ENCODE results near the gene KATNBL1.
"Not testable (repeated sequence)": the region's sequence is repeated elsewhere in the genome, so short reads cannot be mapped to it uniquely, and the experiment has no call there.

KATNBL1 gene

DNA sequence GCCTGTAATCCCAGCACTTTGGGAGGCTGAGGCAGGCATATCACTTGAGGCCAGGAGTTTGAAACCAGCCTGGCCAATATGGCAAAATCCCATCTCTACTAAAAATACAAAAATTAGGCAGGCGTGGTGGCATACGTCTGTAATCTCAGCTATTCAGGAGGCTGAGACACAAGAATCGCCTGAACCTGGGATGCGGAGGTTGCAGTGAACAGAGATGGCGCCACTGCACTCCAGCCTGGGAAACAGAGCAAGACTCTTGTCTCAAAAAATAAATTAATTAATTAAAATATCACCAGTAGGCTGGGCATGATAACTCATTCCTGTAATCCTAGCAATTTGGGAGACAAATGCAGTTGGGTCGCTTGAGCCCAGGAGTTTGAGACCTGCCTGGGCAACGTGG lies 16.6 kb downstream of the KATNBL1 start:
- not testable (repeated sequence) for DNase-seq

DNA sequence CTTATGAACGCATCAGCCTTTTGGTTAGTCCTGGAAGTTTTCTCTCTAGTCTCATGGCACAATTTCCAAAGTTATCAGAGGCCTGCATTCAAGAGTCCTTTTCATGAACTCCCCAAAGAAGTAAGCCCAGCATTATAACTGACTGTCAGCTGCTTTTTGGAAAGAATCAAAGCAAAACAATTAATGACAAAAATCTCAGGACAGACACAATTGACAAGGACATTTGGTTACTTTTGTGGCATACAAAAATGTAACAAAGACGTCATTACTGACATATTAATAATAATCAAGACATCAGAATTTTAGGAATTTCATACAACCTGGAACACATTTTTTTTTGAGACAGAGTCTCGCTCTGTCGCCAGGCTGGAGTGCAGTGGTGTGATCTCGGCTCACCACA lies 21.2 kb downstream of the KATNBL1 start:
- no peak for DNase-seq

DNA sequence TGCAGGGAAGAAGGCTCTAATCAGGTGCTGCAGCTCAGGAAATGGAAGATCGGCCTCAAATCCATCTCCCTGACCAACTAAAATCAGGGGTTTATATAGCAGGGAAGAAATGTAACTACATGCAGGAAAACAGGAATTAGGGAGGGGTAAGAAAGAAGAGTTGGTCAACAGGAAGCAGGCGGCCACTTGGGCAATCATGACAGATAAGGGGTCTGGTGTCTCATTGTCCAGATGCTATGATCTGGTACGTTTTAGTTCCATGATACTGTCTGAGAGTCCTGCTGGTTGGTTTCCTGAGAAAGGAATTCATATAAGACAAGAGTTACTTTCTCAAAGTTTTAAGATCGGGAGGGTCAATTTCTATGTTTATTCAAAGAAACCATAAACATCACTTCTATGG lies 24.2 kb downstream of the KATNBL1 start:
- no peak for DNase-seq

DNA sequence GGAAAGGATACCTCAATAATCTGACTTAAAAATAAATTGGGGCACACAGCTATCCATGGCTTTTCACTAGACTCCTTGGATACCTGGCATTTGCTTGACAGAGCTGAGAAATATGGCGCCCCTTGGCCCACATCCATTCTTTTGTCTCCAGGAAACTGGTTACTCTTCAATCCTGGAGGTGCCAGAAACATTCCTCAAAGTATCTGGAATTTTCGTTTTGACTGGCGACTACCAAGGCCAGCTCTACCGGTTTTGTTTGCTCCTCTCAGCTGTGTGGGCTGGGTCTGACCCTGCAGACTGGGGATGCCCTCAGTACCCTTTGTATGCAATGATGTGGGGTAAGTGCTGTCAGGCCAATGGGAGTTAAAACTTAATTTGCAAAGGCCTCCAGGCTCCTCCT lies 27.0 kb downstream of the KATNBL1 start:
- no peak for DNase-seq

DNA sequence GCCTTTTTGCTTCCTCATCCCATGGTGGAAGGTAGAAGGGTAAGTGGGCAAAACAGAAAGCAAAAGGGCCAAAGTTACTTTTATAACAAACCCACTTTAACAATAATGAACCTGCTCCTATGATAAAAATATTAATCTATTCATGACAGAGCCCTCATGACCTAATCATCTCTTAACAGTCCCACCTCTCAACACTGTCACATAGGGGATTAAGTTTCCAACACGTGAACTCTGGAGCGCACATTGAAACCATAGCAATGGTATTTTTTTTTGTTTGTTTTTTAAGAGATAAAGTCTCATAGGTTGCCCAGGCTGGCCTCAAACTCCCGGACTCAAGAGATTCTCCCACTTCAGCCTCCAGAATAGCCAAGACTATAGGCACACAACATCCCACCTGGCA lies 30.7 kb downstream of the KATNBL1 start:
- peak; percentile 83 for DNase-seq

DNA sequence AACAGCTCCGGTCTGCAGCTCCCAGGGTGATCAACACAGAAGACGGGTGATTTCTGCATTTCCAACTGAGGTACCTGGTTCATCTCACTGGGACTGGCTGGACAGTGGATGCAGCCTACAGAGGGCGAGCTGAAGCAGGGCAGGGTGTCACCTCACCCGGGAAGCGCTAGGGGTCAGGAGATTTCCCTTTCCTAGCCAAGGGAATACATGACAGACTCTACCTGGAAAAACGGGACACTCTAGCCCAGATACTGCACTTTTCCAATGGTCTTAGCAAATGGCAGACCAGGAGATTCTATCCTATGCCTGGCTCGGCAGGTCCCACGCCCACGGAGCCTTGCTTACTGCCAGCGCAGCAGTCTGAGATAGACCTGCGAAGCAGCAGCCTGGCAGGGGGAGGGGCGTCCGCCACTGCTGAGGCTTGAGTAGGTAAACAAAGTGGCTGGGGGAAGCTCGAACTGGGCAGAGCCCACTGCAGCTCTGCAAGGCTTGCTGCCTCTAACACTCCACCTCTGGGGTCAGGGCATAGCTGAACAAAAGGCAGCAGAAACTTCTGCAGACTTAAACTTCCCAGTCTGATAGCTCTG lies 43.8 kb downstream of the KATNBL1 start:
- not testable (repeated sequence) for DNase-seq

DNA sequence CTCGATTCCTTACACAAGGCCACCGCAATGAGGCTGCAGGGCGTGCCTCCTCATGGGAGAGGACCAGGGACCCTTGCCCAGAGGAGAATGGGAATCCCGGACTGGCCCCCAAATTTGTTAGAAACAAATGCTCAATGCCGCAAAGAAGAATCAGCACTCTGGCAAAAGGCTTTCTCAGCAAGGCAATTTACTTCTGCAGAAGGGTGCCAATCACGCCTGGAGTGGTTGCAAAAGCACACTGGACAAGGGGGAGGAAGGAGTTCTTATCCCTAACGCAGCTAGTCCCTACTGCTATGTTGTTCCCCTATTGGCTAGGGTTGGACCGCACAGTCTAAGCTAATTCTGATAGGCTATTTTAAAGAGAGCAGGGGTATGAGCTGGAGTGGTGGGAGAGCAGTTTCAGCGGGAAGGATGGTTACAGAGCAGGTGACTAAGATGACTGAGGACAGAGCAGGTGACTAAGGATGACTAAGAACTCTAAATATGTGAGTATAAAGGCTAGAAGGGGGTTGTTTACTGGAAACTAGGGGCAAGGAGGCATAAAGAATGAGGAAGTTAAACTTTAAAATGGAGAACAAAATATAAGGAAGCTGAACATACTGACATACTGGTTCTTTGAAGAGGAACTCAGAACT lies 48.5 kb downstream of the KATNBL1 start:
- DNase-seq = no peak

DNA sequence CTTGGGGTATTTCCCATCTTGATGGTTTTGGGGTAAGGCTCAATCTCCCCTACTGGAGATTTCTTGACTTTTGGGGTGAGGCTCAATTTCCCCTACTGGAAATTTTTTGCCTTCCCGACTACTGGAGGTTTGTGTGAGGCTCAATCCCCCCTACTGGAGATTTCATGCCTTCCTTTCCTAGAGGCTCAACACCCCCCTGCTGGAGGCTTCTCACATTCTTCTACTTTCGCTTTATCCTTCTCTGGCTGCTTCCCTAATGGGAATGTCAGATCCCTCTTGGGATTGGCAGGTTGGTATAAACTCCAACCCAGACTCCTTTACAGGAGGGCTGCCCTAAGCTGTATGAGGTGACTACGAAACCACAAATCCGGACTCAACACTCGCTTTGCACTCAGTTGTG lies 49.2 kb downstream of the KATNBL1 start:
- no peak for DNase-seq

DNA sequence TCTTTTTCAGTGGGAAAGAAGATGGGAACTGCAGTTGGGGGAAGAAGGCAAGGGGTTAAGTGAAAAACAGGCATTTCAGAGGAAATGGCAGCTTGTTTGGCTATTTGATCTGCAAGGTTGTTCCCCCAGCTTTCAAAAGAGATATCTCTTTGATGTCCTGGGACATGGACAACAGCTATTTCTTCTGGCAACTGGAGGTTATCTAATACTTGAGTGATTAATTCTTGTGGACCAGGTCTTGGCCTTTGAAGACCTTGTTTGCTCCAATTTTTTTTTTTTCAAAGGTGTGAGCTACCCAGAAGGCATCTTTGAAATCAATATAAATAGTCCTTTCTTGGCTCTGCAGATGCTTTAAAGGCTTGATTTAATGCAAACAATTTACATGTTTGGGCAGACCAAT lies 51.5 kb downstream of the KATNBL1 start:
- DNase-seq = no peak

DNA sequence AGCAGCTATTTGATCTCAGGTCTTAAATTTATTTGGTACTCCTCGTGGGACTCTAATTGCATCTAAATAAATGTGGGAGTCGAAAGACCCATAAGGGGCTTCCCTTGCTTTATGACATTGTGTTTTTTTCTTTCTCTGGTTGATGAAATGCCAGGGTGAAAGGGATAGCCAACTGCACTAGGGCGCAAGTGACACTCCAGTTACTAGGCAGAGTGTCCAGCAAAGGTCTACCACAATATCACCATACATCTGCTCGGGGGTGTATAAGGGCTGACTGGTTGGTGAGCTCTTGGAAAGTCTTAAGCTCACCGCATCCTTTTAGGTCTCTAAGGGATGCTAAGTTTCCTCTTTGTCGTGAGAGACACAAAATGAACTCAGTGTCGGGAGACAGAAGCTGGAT lies 54.0 kb downstream of the KATNBL1 start:
- no peak for DNase-seq

DNA sequence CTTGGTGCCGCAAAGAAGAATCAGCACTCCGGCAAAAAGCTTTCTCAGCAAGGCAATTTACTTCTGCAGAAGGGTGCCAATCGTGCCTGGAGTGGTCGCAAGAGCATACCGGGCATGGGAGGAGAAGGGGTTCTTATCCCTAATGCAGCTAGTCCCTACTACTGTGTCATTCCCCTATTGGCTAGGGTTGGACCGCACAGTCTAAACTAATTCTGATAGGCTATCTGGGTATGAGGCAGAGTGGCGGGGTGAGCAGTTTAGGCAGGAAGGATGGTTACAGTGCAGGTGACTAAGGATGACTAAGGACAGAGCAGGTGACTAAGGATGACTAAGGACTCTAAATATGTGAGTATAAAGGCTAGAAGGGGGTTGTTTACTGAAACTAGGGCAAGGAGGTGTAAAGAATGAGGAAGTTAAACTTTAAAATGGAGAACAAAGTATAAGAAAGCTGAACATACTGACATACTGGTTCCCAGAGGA lies 55.1 kb downstream of the KATNBL1 start:
- DNase-seq = no peak

DNA sequence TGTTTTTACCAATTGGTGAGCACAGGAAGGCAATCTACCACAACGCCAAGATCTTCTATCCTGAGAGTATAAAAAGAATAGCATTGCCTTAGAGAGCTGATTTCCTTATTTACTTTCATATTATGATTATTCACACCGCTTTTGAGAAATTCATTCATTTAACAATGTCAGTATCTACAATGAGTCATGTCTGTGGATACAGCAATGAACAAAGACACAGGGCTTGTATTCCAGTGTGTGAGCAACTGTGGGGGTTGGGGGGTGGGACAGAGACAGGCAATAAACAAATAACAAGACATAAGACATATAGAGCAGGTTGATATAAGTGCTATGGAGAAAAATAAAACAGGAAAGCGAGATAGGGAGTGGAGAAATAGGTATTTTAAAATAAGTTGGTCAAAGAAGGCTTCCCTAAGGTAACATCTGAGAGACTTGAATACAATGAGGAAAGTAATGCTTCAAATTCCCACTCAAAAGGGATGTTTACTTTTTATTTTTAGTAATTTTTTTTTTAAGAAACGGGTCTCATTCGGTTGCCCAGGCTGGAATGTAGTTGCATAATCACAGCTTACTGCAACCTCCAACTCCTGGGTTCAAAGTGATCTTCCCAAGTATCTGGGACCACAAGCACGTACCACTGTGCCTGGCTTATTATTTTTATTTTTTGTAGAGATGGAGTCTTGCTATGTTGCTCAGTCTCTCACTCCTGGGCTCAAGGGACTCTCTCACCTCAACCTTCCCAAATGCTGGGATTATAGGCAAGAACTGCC lies 62.3 kb downstream of the KATNBL1 start:
- no peak for DNase-seq

DNA sequence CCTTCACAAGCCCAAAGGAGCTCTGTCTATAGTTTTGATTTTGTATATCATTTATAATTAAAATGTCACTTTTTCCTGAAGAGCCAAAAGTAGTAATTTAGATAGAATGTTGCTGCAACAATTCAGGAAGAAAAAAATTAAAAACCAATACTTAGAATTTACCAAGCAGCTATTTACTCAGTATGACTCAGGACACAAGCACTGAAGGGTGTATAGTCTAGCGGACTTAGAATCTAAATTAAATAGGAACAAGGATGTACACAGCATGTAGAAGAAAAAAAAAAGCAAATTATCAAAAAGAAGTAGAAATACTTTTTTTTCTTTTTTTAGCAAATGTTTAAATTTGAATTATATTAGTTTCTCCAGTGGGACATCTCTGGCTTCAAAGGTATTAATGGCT lies 76.4 kb downstream of the KATNBL1 start:
- DNase-seq = no peak

DNA sequence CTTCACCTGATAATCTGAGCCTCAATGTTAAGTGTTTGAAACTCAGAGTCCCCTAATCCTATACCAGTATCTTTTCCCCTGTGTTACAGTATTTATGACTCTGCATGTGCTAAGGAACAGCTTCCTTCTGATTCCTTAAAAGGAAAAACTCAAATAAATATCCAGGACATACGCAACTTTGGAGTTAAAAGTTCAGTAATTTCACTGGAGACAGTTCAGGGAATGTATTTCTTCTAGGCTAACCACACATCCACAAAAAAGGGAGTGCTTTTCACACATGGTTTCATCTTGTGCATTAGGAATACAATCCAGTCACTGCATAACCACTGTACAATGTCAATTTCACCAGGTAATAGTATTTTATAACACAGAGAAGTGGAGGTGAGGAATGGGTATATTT lies 77.0 kb downstream of the KATNBL1 start:
- DNase-seq = no peak

DNA sequence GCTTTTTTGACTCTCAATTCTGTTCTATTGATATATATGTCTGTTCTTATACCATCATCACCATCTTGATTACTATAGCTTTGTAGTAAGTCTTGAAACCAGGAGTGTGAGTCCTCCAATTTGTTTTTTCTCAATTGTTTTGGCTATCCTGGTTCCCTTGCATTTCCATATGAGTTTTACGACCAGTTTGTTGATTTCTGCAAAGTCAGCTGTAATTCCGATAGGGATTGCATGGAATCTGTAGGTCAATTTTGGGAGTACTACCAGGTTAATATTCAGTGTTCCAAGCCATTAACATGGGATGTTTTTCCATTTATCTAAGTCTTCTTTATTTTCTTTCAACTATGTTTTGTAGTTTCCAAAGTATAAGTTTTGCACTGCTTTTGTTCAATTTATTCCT lies 81.0 kb downstream of the KATNBL1 start:
- no peak for DNase-seq

DNA sequence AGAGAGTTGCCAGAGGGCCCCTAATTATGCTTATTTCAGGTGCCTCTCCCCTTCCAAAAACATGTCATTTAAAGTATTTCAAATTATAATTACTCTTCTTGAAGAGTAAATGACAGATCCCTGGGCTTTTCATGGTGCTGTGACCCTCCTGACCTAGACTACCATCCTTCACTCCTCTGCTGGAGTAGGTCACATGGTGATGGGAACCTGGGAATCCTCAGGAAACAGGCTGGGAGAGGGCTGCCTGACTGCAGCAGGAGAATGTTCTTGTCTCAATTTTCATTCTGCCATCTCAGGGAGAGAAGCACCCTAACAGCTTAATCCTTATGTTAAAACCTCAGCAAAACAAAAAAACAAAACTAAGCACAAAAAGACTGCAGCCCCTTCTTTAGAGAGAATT lies 83.4 kb downstream of the KATNBL1 start:
- no peak for DNase-seq

DNA sequence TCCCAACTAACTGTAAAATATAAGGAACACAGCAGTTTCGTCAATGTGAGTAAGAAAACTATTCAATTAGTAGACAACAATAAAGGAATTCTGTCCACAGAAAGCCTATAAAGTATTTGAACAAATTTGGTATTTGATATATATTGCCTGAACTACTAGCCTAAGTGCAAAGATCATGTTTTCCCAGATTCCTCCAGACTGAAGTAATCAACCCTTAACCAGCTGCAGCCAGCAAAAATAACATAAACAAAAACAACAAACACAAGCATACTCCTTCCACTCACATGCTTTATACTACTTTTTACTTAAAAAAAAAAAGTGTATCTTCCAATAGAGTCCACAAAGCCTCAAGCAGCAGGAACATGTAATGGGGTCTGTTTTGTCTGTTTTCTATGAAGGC lies 84.0 kb downstream of the KATNBL1 start:
- DNase-seq = no peak

DNA sequence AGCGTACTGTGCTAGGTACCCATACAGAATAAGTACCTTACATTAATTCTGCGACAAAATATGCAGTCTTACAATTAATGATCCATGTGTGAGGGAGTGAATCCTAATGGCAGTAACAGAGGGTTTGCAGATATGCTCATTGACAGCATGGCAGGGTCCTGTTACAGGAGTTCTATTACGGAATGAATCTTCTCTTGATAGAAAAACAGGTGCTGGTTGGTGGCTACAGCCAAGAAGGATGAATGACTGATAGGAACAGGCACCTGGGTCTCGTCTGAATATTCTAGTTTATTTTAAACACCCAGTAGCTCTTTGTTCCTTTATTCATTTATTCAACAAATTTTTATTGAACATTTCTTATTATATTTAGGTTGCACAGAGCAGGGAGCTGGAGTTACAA lies 85.2 kb downstream of the KATNBL1 start:
- DNase-seq = no peak

DNA sequence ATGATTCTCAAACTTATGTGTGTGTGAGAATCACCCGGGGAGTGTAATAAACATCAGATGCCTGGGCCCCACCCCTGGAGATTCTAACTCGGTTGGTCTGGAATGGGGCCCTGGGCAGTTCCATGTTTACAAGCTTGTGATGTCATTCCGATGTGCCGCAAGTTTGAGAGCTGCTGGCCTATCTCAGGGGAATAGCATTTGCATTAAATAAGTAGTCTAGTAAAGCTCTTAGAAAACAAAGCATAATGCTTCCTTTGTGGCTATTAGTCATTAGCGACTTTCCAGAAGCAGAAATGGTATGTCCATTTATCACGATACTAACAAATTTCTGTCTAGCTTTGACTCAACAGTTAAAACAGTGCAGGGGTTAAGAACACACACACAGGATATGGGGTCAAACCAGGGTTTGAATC lies 87.1 kb downstream of the KATNBL1 start:
- no peak for DNase-seq

DNA sequence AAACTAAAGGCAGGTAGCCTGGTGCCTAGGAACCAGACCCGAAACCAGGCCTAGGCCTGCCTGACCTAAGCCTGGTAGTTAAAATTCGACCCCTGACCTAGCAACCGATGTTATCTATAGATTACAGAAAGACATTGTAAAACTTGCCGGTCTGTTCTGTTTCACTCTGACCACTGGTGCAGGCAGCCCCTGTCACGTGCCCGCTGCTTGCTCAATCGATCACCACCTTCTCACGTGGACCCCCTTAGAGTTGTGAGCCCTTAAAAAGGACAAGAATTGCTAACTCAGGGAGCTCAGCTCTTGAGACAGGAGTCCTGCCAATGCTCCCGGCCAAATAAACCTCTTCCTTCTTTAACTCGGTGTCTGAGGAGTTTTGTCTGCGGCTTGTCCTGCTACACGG lies 88.1 kb downstream of the KATNBL1 start:
- not testable (repeated sequence) for DNase-seq

DNA sequence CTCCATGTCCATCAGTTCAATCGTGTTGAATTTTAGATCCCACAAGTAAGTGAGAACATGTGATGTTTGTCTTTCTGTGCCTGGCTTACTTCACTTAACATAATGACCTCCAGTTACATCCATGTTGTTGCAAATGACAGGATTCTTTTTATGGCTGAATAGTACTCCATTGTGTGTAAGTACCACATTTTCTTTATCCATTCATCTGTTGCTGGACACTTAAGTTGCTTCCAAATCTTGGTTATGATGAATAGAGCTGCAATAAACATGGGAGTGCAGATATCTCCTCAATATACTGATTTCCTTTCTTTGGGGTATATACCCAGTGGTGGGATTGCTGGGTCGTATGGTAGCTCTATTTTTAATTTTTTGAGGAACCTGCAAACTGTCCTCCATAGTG lies 89.5 kb downstream of the KATNBL1 start:
- not testable (repeated sequence) for DNase-seq

DNA sequence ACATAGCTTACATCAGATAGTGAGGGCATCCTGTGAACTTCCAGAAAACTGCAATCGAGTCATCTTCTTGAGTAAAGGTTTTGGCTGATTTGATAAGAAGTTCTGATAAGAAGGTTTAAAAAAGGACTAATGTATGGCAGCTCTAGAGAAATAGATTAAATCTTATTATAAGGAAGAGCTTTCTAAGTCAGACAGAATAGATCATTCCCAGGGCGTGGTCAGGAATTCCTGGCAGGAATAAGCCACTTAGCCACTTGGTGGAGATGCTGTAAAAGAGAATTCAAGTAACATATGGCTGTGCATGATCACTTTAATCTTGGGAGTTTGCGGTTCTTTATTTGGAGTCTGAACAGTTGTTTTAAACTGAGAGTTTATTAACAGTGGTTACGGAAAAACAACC lies 90.6 kb downstream of the KATNBL1 start:
- DNase-seq = no peak

DNA sequence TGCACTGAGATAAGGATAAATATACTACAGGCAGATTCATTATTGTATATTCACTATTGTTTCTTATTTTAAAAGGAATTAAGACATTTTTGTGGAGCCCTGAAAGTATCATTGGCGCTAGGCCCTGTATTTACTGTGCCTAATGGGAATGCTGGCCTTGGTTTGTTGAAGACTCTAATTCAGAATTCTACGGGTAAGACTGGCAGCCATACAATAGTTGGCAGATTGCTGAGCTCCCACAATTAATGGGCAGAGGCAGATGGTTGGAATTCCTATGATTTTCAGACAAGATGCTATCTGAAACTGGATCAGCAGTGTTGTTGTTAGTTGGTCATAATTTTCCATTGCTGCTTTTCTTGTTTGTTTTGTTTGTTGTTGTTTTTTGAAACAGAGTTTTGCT lies 93.3 kb downstream of the KATNBL1 start:
- DNase-seq = no peak

DNA sequence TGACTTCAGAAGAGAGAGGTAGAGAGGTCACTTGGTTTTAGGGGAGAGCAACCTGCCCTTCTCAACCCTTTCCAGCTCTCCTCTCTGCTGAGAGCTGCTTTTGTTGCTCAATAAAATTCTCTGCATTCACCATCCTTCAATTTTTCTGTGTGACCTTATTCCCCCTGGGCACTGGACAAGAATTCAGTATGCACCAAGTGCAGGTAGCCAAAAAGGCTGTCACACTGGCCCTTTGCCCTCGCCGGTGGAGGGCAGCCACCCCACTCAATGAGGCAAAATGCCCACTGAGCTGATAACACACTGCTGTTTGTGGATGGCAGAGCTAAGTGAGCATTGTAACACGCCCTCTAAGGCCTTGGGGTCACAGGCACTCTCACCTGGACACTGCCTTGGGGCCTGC lies 95.2 kb downstream of the KATNBL1 start:
- no peak for DNase-seq
